Vagina (tissue), 2 donors: ENCODE measurements around the gene F5. TPM values are rescaled to one million over a fixed set of nuclear protein-coding genes. Genes with fewer than 3 reads are reported as not detected.

Source experiments
- DNase-seq, 2 donors: peaks; one replicate each; pipeline ENCODE4 v3.0.0-alpha.2; 2017; ENCODE audit errors: extremely low spot score in 2 of 2
- H3K27ac ChIP-seq: fragments of 200-600 bp; sonication (generic); one replicate; pipeline ENCODE4 v1.5.1; 2019
- H3K27me3 ChIP-seq: fragments of 200-600 bp; sonication (generic); one replicate; pipeline ENCODE4 v1.5.1; 2019
- H3K36me3 ChIP-seq, 2 donors: fragments of 200-600 bp; sonication (generic); one replicate each; pipeline ENCODE4 v1.5.1; 2017 to 2019
- H3K4me1 ChIP-seq: fragments of 200-600 bp; sonication (generic); one replicate; pipeline ENCODE4 v1.5.1; 2019
- H3K4me3 ChIP-seq, 2 donors: fragments of 200-600 bp; sonication (generic); 1 replicate in 1 of 2; 2 replicates in 1 of 2; pipeline ENCODE4 v1.5.1; 2016 to 2019
- H3K9me3 ChIP-seq: fragments of 200-600 bp; sonication (generic); one replicate; pipeline ENCODE4 v1.5.1; 2019
- CTCF ChIP-seq, 3 experiments: fragments of 450-650 bp in 2 of 3; fragments of 200-600 bp in 1 of 3; sonication (generic) in 1 of 3; IDR thresholded peaks; one replicate each; pipeline ENCODE4 v1.5.1; 2017 to 2019; ENCODE audit warnings: antibody characterized with exemption in 3 of 3, mild to moderate bottlenecking in 2 of 3, moderate library complexity in 2 of 3
- POLR2A ChIP-seq, 2 donors: fragments of 450-650 bp; IDR thresholded peaks; one replicate each; pipeline ENCODE4 v1.6.1; 2017; ENCODE audit warnings: antibody characterized with exemption in 2 of 2, mild to moderate bottlenecking in 2 of 2, moderate library complexity in 2 of 2
- POLR2AphosphoS5 ChIP-seq, 2 donors: sonication (generic); formaldehyde crosslinking; IDR thresholded peaks; one replicate each; pipeline ENCODE4 v1.9.0; 2017; ENCODE audit warnings: antibody characterized with exemption in 2 of 2, mild to moderate bottlenecking in 2 of 2, low read depth in 1 of 2; ENCODE audit not compliant: insufficient read depth in 1 of 2
- intact Hi-C: fragments of 100-400 bp; cut with DNase I; formaldehyde crosslinking; loops from one replicate; pipeline ENCODE4 v1.15.1; 2023
- total RNA-seq: library from RNA; depleted of rRNA; stranded (reverse); fragments of >200 nt; gene quantifications from one replicate; pipeline ENCODE4 v1.2.3, GENCODE V29; 2016

Gene F5
- total RNA-seq, 1 donor from 2014 or later = 3.9 TPM

GRCh38 chr1:169571450-169571849 lies 14.8 kb downstream of the F5 start:
- H3K9me3 ChIP-seq = no peaks in the 10 kb centered on the region
- intact Hi-C loops = no loop called here
- DNase-seq = no peak
- H3K36me3 ChIP-seq = no peaks in the 10 kb centered on the region
- no peak overlapping the region for H3K27ac ChIP-seq
- no peak for TF ChIP-seq POLR2AphosphoS5 (IDR thresholded peaks at IDR 0.05; ENCODE audit: insufficient read depth in 1 of 2, low read depth in 1 of 2)
- TF ChIP-seq CTCF (IDR thresholded peaks at IDR 0.05) = no peak
- TF ChIP-seq POLR2A (IDR thresholded peaks at IDR 0.05) = no peak
- H3K4me1 ChIP-seq = no peaks in the 10 kb centered on the region
- H3K27me3 ChIP-seq = no peaks in the 10 kb centered on the region
- no peak overlapping the region for H3K4me3 ChIP-seq

GRCh38 chr1:169570172-169570574 lies 16.1 kb downstream of the F5 start:
- Histone ChIP-seq H3K4me1 (no peaks in the 10 kb centered on the region), H3K27me3 (no peaks in the 10 kb centered on the region), H3K9me3 (no peaks in the 10 kb centered on the region), H3K4me3 (no peak overlapping the region), H3K36me3 (no peaks in the 10 kb centered on the region), H3K27ac (no peak overlapping the region)
- intact Hi-C loops = no loop called here
- TF ChIP-seq CTCF (IDR thresholded peaks at IDR 0.05) = no peak
- TF ChIP-seq POLR2AphosphoS5 (IDR thresholded peaks at IDR 0.05; ENCODE audit: insufficient read depth in 1 of 2, low read depth in 1 of 2) = no peak
- TF ChIP-seq POLR2A (IDR thresholded peaks at IDR 0.05) = no peak
- no peak for DNase-seq

- no peak for DNase-seq
- H3K27ac ChIP-seq = no peak overlapping the region
- no peak for TF ChIP-seq POLR2AphosphoS5 (IDR thresholded peaks at IDR 0.05; ENCODE audit: insufficient read depth in 1 of 2, low read depth in 1 of 2)
- TF ChIP-seq POLR2A (IDR thresholded peaks at IDR 0.05) = no peak
- no peak for TF ChIP-seq CTCF (IDR thresholded peaks at IDR 0.05)
- intact Hi-C loops = no loop called here
- no peaks in the 10 kb centered on the region for H3K9me3 ChIP-seq
- no peaks in the 10 kb centered on the region for H3K4me1 ChIP-seq
- no peaks in the 10 kb centered on the region for H3K36me3 ChIP-seq
- H3K4me3 ChIP-seq = no peak overlapping the region
- H3K27me3 ChIP-seq = no peaks in the 10 kb centered on the region
These were observed 17.8 kb downstream of the F5 start for GRCh38 chr1:169568497-169568896.

- Histone ChIP-seq H3K36me3 (no peaks in the 10 kb centered on the region), H3K4me3 (no peak overlapping the region), H3K27ac (no peak overlapping the region), H3K4me1 (no peaks in the 10 kb centered on the region), H3K27me3 (no peaks in the 10 kb centered on the region), H3K9me3 (peaks cover 5% of the 10 kb centered on the region)
- intact Hi-C loops = no loop called here
- no peak for DNase-seq
- no peak for TF ChIP-seq POLR2A (IDR thresholded peaks at IDR 0.05)
These were observed 20.7 kb downstream of the F5 start for GRCh38 chr1:169565335-169566271.

- no peaks in the 10 kb centered on the region for H3K4me1 ChIP-seq
- no peaks in the 10 kb centered on the region for H3K36me3 ChIP-seq
- no peak for DNase-seq
- intact Hi-C loops = no loop called here
- TF ChIP-seq CTCF (IDR thresholded peaks at IDR 0.05) = no peak
- TF ChIP-seq POLR2AphosphoS5 (IDR thresholded peaks at IDR 0.05; ENCODE audit: insufficient read depth in 1 of 2, low read depth in 1 of 2) = no peak
- TF ChIP-seq POLR2A (IDR thresholded peaks at IDR 0.05) = no peak
- H3K27me3 ChIP-seq = no peaks in the 10 kb centered on the region
- no peak overlapping the region for H3K4me3 ChIP-seq
- H3K27ac ChIP-seq = no peak overlapping the region
- H3K9me3 ChIP-seq = peaks cover 5% of the 10 kb centered on the region
These were observed 22.6 kb downstream of the F5 start for GRCh38 chr1:169563650-169564049.
